AG04450 (cell line): ENCODE measurements around the gene CSNK1D. TPM values are rescaled to one million over a fixed set of nuclear protein-coding genes. Genes with fewer than 3 reads are reported as not detected.
"Not testable (repeated sequence)": the region's sequence is repeated elsewhere in the genome, so short reads cannot be mapped to it uniquely, and the experiment has no call there.

Source experiments
- CTCF ChIA-PET: fragments of 300-600, 350-600 bp; formaldehyde crosslinking; extraction: SDS; loops from one replicate; lab custom pipeline; 2022; ENCODE audit warnings: antibody characterized with exemption, inconsistent platforms; lab: Charles Lee
- POLR2A ChIA-PET: fragments of 350-600 bp; formaldehyde crosslinking; extraction: SDS; loops from one replicate; lab custom pipeline; 2021; ENCODE audit warnings: antibody characterized with exemption, inconsistent platforms; lab: Yijun Ruan, JAX
- DNase-seq: peaks from one replicate; pipeline ENCODE4 v3.0.0-alpha.2; 2011; ENCODE audit warnings: low read depth, low spot score
- H3K27ac ChIP-seq: one replicate; pipeline ENCODE4 v1.5.1; 2012; ENCODE audit warnings: low read depth, low read length, control low read depth
- H3K27me3 ChIP-seq: one replicate; pipeline ENCODE4 v1.6.0; 2012; ENCODE audit warnings: low read length; ENCODE audit not compliant: control insufficient read depth, insufficient read depth
- H3K4me3 ChIP-seq: 2 replicates; pipeline ENCODE4 v1.5.1; 2011; ENCODE audit warnings: mild to moderate bottlenecking, low read depth, low read length, control low read depth
- H3K9me3 ChIP-seq: 2 replicates; pipeline ENCODE4 v1.5.1; 2012; ENCODE audit warnings: low read length; ENCODE audit not compliant: control insufficient read depth, insufficient read depth
- polyA plus RNA-seq: library from polyadenylated mRNA; depleted of rRNA; stranded (reverse); fragments of >200 nt; gene quantifications from 2 replicates; pipeline ENCODE4 v1.2.3, GENCODE V29; 2011
- TF ChIP-seq, protein P1 (sequence below): IDR thresholded peaks from 2 replicates; pipeline ENCODE4 v1.5.1; 2011; ENCODE audit warnings: low read depth, low read length, control low read depth, inconsistent platforms

The CSNK1D gene
- polyA plus RNA-seq, 1 experiment, result 74.4 TPM

DNA sequence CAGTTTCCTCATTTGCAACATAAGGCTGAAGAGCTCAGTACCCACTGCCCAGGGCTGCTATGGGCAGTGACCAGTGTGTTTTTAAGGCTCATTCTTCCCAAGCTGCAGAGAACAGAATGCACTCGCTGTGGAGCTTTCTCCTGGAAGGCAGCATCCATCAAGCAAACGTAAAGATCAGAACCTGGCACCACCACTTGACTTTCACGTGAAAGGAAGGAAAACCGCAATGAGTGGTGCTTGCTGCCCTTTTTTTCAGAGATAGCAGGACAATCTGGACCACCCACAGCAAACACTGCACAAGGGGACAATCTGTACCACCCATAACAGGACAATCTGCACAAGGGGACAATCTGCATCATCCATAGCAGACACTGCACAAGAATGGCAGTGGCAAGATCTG lies 11.2 kb downstream of the CSNK1D start:
- no peak overlapping the region for H3K27ac ChIP-seq
- H3K4me3 ChIP-seq, result no peak overlapping the region
- TF ChIP-seq, protein P1, sequence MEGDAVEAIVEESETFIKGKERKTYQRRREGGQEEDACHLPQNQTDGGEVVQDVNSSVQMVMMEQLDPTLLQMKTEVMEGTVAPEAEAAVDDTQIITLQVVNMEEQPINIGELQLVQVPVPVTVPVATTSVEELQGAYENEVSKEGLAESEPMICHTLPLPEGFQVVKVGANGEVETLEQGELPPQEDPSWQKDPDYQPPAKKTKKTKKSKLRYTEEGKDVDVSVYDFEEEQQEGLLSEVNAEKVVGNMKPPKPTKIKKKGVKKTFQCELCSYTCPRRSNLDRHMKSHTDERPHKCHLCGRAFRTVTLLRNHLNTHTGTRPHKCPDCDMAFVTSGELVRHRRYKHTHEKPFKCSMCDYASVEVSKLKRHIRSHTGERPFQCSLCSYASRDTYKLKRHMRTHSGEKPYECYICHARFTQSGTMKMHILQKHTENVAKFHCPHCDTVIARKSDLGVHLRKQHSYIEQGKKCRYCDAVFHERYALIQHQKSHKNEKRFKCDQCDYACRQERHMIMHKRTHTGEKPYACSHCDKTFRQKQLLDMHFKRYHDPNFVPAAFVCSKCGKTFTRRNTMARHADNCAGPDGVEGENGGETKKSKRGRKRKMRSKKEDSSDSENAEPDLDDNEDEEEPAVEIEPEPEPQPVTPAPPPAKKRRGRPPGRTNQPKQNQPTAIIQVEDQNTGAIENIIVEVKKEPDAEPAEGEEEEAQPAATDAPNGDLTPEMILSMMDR, result no peak
- POLR2A ChIA-PET, result no interaction called here
- H3K9me3 ChIP-seq, result peaks cover 2% of the 10 kb centered on the region; the same call in 1 of the 2 replicates
- CTCF ChIA-PET, result no interaction called here
- no peak for DNase-seq
- no peaks in the 10 kb centered on the region for H3K27me3 ChIP-seq

DNA sequence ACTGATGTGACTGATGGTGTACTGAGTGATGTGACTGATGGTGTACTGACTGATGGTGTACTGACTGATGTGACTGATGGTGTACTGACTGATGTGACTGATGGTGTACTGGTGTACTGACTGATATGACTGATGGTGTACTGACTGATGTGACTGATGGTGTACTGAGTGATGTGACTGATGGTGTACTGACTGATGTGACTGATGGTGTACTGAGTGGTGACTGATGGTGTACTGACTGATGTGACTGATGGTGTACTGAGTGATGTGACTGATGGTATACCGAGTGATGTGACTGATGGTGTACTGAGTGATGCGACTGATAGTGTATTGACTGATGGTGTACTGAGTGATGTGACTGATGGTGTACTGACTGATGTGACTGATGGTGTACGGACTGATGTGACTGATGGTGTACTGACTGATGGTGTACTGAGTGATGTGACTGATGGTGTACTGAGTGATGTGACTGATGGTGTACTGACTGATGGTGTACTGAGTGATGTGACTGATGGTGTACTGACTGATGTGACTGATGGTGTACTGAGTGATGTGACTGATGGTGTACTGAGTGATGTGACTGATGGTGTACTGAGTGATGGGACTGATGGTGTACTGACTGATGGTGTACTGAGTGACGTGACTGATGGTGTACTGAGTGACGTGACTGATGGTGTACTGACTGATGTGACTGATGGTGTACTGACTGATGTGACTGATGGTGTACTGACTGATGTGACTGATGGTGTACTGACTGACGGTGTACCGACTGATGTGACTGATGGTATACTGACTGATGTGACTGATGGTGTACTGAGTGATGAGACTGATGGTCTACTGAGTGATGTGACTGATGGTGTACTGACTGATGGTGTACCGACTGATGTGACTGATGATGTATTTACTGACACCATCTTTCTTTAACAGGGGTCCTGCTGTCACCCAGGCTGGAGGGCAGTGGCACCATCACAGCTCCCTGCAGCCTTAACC lies 13.2 kb downstream of the CSNK1D start:
- H3K9me3 ChIP-seq, H3K4me3 ChIP-seq, H3K27me3 ChIP-seq, H3K27ac ChIP-seq, DNase-seq, POLR2A ChIA-PET: not testable (repeated sequence)
- CTCF ChIA-PET, result interaction anchor here (0.9 kb wide), 1 partner anchor 22 kb away, joined by 3 read pairs; no protein-coding TSS in a partner anchor

DNA sequence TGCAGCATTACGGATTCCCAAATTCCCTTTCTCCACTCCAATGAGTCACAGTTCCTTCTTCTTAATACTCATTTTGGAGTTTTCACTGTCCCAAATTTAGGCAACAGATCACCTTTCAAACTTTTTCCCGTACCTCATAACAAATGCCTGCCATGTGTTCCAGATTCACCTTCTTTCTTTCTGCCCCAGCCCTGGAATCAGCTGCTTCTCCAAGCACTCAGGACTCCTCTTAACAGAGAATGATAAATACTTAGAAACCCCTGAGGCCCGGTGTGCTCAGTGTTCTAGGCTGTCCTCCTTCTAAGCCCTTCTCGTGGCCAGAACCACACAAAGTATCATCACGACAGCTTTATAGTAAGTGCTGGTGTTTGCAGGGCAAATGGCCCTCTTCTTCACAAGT lies 14.9 kb downstream of the CSNK1D start:
- H3K27me3 ChIP-seq, result no peaks in the 10 kb centered on the region
- POLR2A ChIA-PET, result no interaction called here
- TF ChIP-seq, protein P1, result no peak
- H3K9me3 ChIP-seq, result peaks cover 17% of the 10 kb centered on the region
- H3K4me3 ChIP-seq, result no peak overlapping the region
- H3K27ac ChIP-seq, result no peak overlapping the region
- CTCF ChIA-PET, result no interaction called here
- no peak for DNase-seq

DNA sequence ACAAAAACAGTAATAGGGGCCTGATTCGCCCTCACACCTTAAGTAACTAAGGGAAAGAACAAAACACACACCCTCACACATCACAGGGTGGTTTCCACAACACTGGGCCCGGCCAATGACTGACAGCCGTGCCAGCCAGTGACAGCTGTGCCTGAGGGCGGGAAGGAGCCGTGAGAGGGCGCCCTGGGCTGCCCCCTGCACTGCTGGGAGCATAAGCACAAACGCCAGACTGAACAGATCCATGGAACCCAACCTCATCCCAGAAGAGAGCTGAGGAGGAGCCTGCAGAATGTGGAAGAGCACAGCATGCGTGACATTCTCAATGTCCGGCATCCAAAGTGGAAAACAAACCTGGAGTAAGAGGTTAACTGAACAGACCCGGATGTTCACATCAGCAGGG lies 16.0 kb downstream of the CSNK1D start:
- POLR2A ChIA-PET, result interaction anchor here (0.7 kb wide), 2 partner anchors 10 to 22 kb away, joined by 5 to 7 read pairs; no protein-coding TSS in a partner anchor
- DNase-seq, result no peak
- H3K9me3 ChIP-seq, result peaks cover 21% of the 10 kb centered on the region
- H3K4me3 ChIP-seq, result no peak overlapping the region
- CTCF ChIA-PET, result interaction anchor here (0.7 kb wide), 1 partner anchor 227 kb away, joined by 5 read pairs; no protein-coding TSS in a partner anchor
- H3K27me3 ChIP-seq, result no peaks in the 10 kb centered on the region
- no peak overlapping the region for H3K27ac ChIP-seq
- TF ChIP-seq, protein P1, result no peak

DNA sequence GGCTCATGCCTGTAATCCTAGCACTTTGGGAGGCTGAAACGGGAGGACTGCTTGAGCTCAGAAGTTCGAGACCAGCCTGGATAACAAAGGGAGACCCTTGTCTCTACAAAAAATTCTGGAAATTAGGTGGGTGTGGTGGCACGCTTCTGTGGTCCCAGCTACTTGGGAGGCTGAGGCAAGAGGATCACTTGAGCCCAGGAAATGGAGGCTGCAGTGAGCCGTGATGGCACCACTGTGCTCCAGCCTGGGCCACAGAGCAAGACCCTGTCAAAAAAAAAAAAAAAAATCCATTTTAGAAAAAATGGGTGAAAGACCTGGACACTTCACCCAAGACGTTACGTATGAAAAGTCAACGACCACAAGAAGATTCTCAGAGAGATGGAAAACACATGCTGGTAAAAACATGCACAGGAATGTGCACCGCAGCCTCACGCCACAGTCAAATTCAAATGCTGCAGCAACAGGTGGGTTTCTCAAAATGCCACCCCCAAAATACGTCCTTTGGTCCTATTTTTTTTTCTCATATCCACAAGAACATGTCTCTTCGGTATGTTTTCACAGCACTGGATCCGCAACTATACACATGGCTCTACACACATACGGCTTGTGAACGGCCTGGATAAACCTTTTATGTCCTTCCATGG lies 17.1 kb downstream of the CSNK1D start:
- Histone ChIP-seq H3K9me3 (peaks cover 21% of the 10 kb centered on the region), H3K27ac (no peak overlapping the region), H3K27me3 (no peaks in the 10 kb centered on the region), H3K4me3 (no peak overlapping the region)
- ChIA-PET CTCF (interaction anchor here (1.6 kb wide), 1 partner anchor 20 kb away, joined by 5 read pairs; no protein-coding TSS in a partner anchor), POLR2A (interaction anchor here (0.6 to 0.8 kb wide), 2 partner anchors 17 to 27 kb away, joined by 3 read pairs; partner anchors contain the start of gene CSNK1D)
- TF ChIP-seq, protein P1, result no peak
- DNase-seq, result no peak
